Loucy (cell line): Measurements from ENCODE around the gene RALGAPA1.
"Not testable (repeated sequence)": the region's sequence is repeated elsewhere in the genome, so short reads cannot be mapped to it uniquely, and the experiment has no call there.

Experiments
- EZH2phosphoT487 ChIP-seq: fragments of 200-600 bp; IDR thresholded peaks from 2 replicates; pipeline ENCODE4 v1.6.1; 2018; ENCODE audit warnings: antibody characterized with exemption, mild to moderate bottlenecking, moderate library complexity, borderline replicate concordance
- TF ChIP-seq, protein P1 (sequence below): fragments of 200-600 bp; sonication (generic); conservative IDR thresholded peaks from 2 replicates; pipeline ENCODE4 v1.5.1; 2014; ENCODE audit warnings: mild to moderate bottlenecking, antibody characterized with exemption, low read length

DNA sequence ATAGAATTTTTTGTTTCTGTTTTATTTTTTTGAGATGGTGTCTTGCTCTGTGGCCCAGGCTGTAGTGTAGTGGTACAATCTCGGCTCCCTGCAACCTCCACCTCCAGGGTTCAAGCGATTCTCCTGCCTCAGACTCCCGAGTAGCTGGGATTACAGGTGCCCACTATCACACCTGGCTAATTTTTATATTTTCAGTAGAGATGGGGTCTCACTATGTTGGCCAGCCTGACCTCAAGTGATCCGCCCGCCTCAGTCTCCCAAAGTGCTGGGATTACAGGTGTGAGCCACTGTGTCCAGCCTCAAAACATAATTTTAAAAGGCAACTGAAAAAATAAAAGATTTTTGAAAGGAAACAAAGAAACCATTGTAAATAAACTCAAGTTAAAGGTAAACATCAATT lies 31.5 kb downstream of the RALGAPA1 start:
- TF ChIP-seq, protein P1, sequence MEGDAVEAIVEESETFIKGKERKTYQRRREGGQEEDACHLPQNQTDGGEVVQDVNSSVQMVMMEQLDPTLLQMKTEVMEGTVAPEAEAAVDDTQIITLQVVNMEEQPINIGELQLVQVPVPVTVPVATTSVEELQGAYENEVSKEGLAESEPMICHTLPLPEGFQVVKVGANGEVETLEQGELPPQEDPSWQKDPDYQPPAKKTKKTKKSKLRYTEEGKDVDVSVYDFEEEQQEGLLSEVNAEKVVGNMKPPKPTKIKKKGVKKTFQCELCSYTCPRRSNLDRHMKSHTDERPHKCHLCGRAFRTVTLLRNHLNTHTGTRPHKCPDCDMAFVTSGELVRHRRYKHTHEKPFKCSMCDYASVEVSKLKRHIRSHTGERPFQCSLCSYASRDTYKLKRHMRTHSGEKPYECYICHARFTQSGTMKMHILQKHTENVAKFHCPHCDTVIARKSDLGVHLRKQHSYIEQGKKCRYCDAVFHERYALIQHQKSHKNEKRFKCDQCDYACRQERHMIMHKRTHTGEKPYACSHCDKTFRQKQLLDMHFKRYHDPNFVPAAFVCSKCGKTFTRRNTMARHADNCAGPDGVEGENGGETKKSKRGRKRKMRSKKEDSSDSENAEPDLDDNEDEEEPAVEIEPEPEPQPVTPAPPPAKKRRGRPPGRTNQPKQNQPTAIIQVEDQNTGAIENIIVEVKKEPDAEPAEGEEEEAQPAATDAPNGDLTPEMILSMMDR, result not testable (repeated sequence)
- TF ChIP-seq EZH2phosphoT487, result not testable (repeated sequence)
